Raji (cell line): ENCODE data around the gene SLC25A25.

ENCODE experiments used
- POLR2A ChIP-seq: IDR thresholded peaks from 2 replicates; pipeline ENCODE4 v1.6.1; 2011; ENCODE audit warnings: low read depth, low read length, control low read depth; ENCODE audit not compliant: insufficient read depth

SLC25A25 gene

DNA sequence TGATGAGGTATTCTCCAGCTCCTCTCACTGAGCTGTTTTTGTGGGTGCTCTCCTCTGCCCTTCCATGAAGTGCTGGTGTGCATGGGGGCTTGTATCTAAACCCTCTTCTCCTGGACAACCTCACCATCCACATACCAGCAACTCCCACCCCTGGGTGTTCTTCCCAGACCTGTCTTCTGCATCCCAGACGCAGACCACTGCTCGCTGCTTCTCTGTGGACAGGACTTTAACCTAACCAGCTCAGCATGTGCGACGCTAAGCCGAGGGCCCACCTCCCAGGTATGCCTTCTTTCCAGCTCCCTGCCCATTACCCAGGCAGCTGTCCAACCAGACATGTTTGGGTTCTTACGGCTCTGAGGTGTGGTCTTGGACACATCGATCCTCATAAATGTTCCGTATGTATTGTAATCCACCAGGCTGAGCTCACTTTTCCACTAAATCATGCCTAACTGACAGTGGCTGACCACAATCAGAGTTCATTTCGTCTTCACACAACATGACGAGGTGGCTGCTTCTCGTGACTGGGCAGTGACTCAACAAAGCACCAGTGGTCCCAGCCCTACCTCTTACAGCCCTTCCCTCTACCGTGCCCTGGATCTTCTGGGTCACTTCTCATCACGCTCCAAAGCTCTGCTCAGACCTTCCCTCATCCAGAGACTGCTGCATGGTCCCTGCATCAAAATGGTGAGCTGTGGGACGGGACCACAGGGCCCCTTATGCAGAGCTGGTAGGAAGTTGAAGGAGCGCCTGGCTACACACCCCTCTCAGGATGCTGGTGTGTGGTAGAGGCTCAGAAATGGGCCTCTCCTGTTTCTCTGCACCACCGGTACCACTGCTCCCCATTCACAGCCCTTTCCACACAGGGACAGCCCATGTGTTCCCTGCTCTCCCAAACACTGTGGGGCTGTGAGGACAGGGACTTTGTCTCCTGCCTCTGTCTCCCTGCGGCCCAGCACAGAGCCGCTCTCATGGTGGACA, 69.1 kb downstream of the SLC25A25 start:
- no peak for TF ChIP-seq POLR2A

- no peak for TF ChIP-seq POLR2A
Measured at GRCh38 chr9:128138001-128138400, 70.0 kb downstream of the SLC25A25 start.

GRCh38 chr9:128139621-128140020, 71.6 kb downstream of the SLC25A25 start:
- TF ChIP-seq POLR2A = no peak

- TF ChIP-seq POLR2A = no peak
Measured at GRCh38 chr9:128141604-128142003, 73.6 kb downstream of the SLC25A25 start.

DNA sequence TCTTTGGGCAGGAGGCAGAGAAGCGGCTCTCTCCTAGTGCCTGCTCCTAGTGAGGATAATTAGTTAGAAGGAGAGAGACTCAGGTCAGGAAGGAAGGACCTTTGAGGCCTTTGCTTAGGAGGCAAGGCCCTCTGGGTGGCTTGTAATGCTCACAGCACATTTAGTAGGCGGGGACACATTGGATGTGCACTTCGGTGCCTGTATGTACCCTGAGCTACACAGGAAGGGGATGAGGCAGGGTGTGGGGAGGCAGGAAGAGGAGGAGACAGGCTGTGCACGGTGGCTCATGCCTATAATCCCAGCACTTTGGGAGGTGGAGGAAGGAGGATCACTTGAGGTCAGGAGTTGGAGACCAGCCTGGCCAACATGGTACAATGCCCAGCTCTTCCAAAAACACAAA, 74.0 kb downstream of the SLC25A25 start:
- TF ChIP-seq POLR2A = no peak

DNA sequence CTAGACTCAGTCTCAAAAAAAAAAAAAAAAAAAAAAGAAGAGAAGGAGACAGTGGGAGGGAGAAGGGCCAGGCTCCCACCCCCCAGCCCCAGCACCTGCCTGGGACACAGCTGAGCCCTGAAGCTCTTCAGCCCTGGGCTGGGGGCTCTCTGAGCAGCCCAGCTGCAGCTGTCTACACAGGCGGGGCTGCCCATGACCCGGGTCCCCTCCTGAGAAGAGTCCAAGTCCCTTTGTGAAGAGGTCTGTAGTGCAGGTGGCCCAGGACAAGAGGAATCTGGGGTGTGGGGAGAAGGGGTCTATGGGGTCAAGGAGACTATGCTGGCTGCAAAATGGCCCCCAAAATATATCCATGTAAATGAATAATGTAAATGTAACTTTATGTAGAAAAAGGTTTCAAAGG, 74.6 kb downstream of the SLC25A25 start:
- TF ChIP-seq POLR2A = no peak

DNA sequence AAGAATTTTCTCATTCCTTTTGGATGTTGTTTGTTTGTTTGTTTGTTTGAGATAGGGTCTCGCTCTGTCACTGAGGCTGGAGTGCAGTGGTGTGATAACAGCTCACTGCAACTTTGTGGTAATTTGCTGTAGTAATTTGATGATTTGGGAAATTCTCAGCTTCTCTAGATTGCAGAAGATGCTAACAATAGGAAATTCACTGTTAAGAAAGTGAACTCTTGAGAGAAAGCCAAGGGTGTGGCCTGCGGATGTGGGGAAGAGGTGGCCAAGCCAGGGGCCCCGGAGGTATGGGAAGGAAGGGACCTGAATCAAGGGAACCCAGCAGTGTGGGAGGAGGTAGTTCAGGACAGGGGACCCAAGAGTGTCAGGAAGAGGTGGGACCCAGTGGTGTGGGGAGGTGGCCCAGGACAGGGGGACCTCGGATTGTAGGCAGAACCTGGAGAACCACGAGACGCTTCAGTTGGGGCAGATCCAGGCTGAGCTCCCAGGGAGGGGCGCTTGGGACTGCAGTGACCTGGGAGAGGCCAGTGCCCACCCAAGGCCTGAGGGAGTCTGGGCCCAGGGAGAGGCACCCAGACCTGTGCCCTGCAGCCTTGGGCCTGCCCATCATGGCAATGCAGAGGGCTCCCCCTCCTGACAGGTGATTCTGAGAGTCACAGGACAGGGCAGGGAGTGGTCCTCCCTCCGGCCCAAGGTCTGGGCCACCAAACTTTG, 75.7 kb downstream of the SLC25A25 start:
- TF ChIP-seq POLR2A = no peak

GRCh38 chr9:128144239-128145181, 76.5 kb downstream of the SLC25A25 start:
- no peak for TF ChIP-seq POLR2A

DNA sequence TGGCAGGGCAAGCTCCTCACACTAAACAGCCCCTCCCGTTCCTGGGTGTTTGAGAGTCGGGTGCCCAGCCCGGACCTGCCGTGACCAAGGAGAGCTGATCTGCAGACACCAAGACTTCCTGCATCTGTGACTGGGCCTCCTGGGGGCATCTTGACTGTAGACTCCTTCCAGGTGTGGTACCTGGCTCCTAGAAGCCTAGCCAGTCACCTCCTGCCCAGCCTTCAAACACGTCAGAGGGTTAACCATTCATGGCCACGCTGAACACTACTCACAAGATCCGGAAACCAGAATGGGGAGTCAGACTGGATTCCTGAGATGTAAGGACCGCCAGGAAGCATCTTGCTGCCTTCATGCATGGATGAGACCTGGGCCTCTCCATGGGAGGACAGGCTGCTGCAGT, 77.5 kb downstream of the SLC25A25 start:
- no peak for TF ChIP-seq POLR2A

DNA sequence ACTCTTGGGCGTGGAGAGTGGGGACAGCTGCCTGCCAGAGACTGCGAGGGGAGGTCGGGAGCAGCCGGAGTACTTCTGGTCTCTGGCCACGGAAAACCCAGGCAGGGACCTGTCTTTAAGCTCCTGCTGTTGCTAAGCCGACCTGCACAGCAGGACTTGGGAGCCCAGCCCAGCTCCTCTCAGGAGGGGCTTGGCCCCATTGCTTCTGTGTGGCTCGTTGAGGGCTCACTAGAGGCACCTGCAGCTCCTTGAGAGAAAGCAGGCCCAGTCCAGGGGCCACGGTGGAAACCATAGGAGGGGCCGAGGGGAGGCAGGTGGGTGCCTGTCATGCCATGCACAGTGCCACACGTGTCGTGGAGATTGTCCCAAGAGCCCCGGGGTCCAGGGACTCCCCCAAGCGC, 77.9 kb downstream of the SLC25A25 start:
- no peak for TF ChIP-seq POLR2A

DNA sequence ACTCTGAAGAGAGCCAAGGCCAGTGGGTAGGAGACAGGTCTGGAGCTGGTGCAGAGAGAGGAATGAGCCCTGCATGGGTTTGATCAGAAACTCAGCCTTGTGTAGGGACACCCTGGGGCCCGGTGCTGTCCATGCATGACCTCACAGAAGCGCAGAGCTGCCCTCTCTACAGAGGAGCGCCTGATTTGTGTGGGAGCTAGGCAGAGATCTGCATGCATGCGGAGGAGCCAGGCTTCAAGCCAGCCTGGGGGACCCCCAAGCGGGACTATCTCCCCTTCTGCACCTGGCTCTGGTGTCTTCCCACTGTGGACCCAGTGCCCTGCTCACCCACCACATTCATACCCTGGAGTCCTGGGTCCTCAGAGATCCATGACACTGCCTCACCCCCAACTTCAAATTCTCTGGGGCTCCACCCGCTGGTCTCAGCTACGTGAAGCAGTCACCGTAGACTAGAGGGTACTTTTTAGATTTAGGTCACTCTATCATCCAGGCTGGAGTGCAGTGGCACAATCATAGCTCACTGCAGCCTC, 78.6 kb downstream of the SLC25A25 start:
- no peak for TF ChIP-seq POLR2A

DNA sequence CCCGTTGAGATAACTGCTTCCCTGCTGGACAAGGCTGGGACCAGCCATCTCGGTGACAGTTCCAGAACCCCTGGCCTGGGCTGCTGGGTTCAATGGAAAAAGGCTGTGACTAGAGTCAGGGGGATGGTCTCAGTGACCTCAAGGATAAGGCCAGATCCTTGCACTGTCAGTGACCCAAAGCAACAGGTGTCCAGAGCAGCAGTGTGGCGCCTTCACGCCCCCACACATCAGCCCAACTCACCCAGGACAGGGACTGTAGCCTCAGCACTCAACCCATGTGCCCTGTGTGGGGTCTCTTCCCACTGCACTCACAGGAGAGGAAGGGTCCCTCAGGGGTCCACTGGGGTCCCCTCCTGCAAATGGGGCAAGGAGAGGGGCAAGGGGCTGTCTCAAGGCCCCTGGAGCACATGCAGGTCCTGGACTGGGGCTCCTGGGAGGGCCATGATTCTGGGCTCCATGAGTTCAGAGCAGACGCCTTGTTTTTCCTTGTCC, 80.5 kb downstream of the SLC25A25 start:
- TF ChIP-seq POLR2A = no peak

GRCh38 chr9:128149001-128149701, 81.1 kb downstream of the SLC25A25 start, which contains the start of gene LCN2:
LCN2 (plus strand) TSS chr9:128149453; CDS start chr9:128149526, 73 bp downstream.
- TF ChIP-seq POLR2A = no peak
